ENCODE measurements around the gene EYS. TPM values are rescaled to one million over a fixed set of nuclear protein-coding genes. Genes with fewer than 3 reads are reported as not detected.

Gene EYS
- total RNA-seq, 1 experiment from 2014 or later, result 1.5 TPM

GRCh38 chr6:63864061-63864460 lies 1843.0 kb downstream of the EYS start:
- ChIA-PET POLR2A (no interaction called here), CTCF (no interaction called here)
- H3K9me3 Mint-ChIP-seq (ENCODE audit: unreplicated experiment), result no peaks in the 10 kb centered on the region
- TF ChIP-seq CTCF (IDR thresholded peaks at IDR 0.05; ENCODE audit: unreplicated experiment), result no peak
- H3K36me3 Mint-ChIP-seq (ENCODE audit: insufficient read depth, unreplicated experiment), result no peaks in the 10 kb centered on the region
- no peak overlapping the region for H3K4me3 Mint-ChIP-seq (ENCODE audit: unreplicated experiment)
- DNase-seq (ENCODE audit: unreplicated experiment), result no peak
- intact Hi-C loops (cut with micrococcal nuclease), result no loop called here
- H3K27me3 Mint-ChIP-seq (ENCODE audit: insufficient read depth, unreplicated experiment), result no peaks in the 10 kb centered on the region
- BruUV-seq (replicated peaks), result no TSS peak
- H3K27ac Mint-ChIP-seq (ENCODE audit: low read depth, unreplicated experiment), result no peak overlapping the region
- H3K4me1 Mint-ChIP-seq (ENCODE audit: insufficient read depth, unreplicated experiment), result no peaks in the 10 kb centered on the region

DNA sequence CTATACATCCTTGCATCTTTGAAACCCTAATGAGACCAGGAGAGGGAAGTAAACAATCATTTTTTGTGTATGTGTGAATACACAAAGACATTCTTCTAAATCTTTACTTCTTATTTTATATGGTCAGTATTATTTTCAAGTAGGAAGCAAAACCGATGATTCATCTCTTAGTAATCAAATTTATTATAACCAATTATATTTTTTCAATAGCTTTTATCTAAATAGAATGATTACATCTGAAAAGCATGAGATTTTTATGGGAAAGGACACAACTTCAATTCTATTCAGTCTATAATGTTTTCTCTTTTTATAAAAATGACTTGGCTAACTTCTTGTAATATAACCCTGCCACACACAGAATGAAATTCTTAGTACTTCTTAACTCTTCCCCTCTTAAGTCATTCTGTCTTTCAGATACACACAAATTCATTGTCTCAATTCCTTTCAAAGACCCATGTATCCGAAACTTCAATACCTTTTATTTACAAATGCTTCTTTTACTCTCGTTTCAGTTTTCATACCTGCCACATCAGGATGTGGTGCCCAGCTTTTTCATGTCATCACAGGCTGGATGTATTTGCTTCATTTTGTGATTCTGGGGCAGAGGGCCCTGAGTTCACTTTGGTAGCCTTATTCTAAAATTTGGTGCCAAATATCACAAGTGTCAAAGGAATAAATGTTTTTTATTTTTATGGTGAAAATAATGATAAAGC lies 1844.4 kb downstream of the EYS start:
- intact Hi-C loops (cut with micrococcal nuclease), result no loop called here

GRCh38 chr6:63859528-63859927 lies 1847.5 kb downstream of the EYS start:
- no peaks in the 10 kb centered on the region for H3K4me1 Mint-ChIP-seq (ENCODE audit: insufficient read depth, unreplicated experiment)
- H3K9me3 Mint-ChIP-seq (ENCODE audit: unreplicated experiment), result no peaks in the 10 kb centered on the region
- POLR2A ChIA-PET, result no interaction called here
- intact Hi-C loops (cut with micrococcal nuclease), result no loop called here
- no peaks in the 10 kb centered on the region for H3K27me3 Mint-ChIP-seq (ENCODE audit: insufficient read depth, unreplicated experiment)
- DNase-seq (ENCODE audit: unreplicated experiment), result no peak
- no peak overlapping the region for H3K27ac Mint-ChIP-seq (ENCODE audit: low read depth, unreplicated experiment)
- no peak overlapping the region for H3K4me3 Mint-ChIP-seq (ENCODE audit: unreplicated experiment)
- no peak for TF ChIP-seq CTCF (IDR thresholded peaks at IDR 0.05; ENCODE audit: unreplicated experiment)
- CTCF ChIA-PET, result no interaction called here
- no peaks in the 10 kb centered on the region for H3K36me3 Mint-ChIP-seq (ENCODE audit: insufficient read depth, unreplicated experiment)
- no TSS peak for BruUV-seq (replicated peaks)

More for the DNA sequence above, 1844.4 kb downstream of the EYS start:
- H3K4me1 Mint-ChIP-seq (ENCODE audit: insufficient read depth, unreplicated experiment), result no peaks in the 10 kb centered on the region
- no peak overlapping the region for H3K27ac Mint-ChIP-seq (ENCODE audit: low read depth, unreplicated experiment)
- no peaks in the 10 kb centered on the region for H3K27me3 Mint-ChIP-seq (ENCODE audit: insufficient read depth, unreplicated experiment)
- POLR2A ChIA-PET, result interaction anchor here (0.7 kb wide), 1 partner anchor 23 kb away, joined by 3 read pairs; no protein-coding TSS in a partner anchor
- no peak for DNase-seq (ENCODE audit: unreplicated experiment)
- TF ChIP-seq CTCF (IDR thresholded peaks at IDR 0.05; ENCODE audit: unreplicated experiment), result no peak
- no peaks in the 10 kb centered on the region for H3K9me3 Mint-ChIP-seq (ENCODE audit: unreplicated experiment)
- CTCF ChIA-PET, result interaction anchor here (0.7 kb wide), 1 partner anchor 17 kb away, joined by 3 read pairs; no protein-coding TSS in a partner anchor
- no peaks in the 10 kb centered on the region for H3K36me3 Mint-ChIP-seq (ENCODE audit: insufficient read depth, unreplicated experiment)
- no peak overlapping the region for H3K4me3 Mint-ChIP-seq (ENCODE audit: unreplicated experiment)
- BruUV-seq (replicated peaks), result no TSS peak

DNA sequence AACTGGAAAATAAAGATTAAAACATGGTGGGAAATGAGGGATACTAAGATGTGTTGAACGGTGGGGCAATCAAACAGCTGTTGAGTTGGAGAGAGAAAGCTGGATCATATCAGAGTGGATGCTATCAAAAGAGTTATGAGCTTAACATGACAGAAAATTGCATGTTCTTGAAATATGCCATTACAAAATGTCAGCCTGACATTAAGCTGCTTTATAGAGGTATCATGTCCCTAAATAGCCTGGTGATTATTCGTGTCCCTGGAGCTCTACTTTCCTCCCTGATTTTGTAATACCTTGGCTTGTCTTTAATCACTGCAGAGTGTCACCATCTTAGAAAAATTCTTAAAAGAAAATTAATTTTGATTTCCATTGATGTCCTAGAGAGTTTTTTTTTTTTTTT lies 1848.3 kb downstream of the EYS start:
- POLR2A ChIA-PET, result interaction anchor here (1.6 kb wide), 1 partner anchor 11 kb away, joined by 3 read pairs; no protein-coding TSS in a partner anchor

More for the DNA sequence above, 1848.3 kb downstream of the EYS start:
- CTCF ChIA-PET, result interaction anchor here (0.6 kb wide), 1 partner anchor 30 kb away, joined by 3 read pairs; no protein-coding TSS in a partner anchor
- Mint-ChIP-seq H3K9me3 (ENCODE audit: unreplicated experiment) (no peaks in the 10 kb centered on the region), H3K4me3 (ENCODE audit: unreplicated experiment) (no peak overlapping the region), H3K36me3 (ENCODE audit: insufficient read depth, unreplicated experiment) (no peaks in the 10 kb centered on the region), H3K27ac (ENCODE audit: low read depth, unreplicated experiment) (no peak overlapping the region), H3K4me1 (ENCODE audit: insufficient read depth, unreplicated experiment) (no peaks in the 10 kb centered on the region), H3K27me3 (ENCODE audit: insufficient read depth, unreplicated experiment) (no peaks in the 10 kb centered on the region)
- no peak for DNase-seq (ENCODE audit: unreplicated experiment)
- intact Hi-C loops (cut with micrococcal nuclease), result no loop called here
- BruUV-seq (replicated peaks), result no TSS peak
- TF ChIP-seq CTCF (IDR thresholded peaks at IDR 0.05; ENCODE audit: unreplicated experiment), result no peak

Data from MCF 10A (cell line).